Spleen (tissue), 7 donors: ENCODE data around the gene TMEM26.

ENCODE experiments used
- CTCF ChIP-seq, 11 experiments: fragments of 200-600 bp in 7 of 11; fragments of 450-650 bp in 4 of 11; sonication (generic) in 4 of 11; IDR thresholded peaks in 8 of 11; conservative IDR thresholded peaks in 3 of 11; 1 replicate in 7 of 11; 2 replicates in 4 of 11; pipeline versions ENCODE4 v1.4.0 to v1.8.0; 2016 to 2021; ENCODE audit warnings: antibody characterized with exemption in 11 of 11, inconsistent platforms in 4 of 11, mild to moderate bottlenecking in 1 of 11
- POLR2A ChIP-seq, 3 donors: fragments of 450-650 bp; IDR thresholded peaks; one replicate each; pipeline ENCODE4 v1.5.1; 2017; ENCODE audit warnings: antibody characterized with exemption in 3 of 3, mild to moderate bottlenecking in 1 of 3
- POLR2AphosphoS5 ChIP-seq, 3 donors: sonication (generic); formaldehyde crosslinking; IDR thresholded peaks; one replicate each; pipeline ENCODE4 v1.5.1; 2017; ENCODE audit warnings: antibody characterized with exemption in 3 of 3
- donor health status: DM: no; HTN: no; CAD: no; lungs with moderate emphysema.
- donor health status: DM: no; HTN: no; CAD: no.
- donor health status: DM: no; HTN: no; CAD: no.

GRCh38 chr10:61409157-61409556 is 44.0 kb downstream of the TMEM26 start:
- TF ChIP-seq POLR2A (IDR thresholded peaks at IDR 0.05) (no peak), CTCF (IDR thresholded peaks at IDR 0.05 in 8 of 11, conservative IDR thresholded peaks at IDR 0.05 in 3 of 11) (no peak), POLR2AphosphoS5 (IDR thresholded peaks at IDR 0.05) (no peak)
